OCI-LY1 (cell line): ENCODE results near the gene FKBP8.

Experiments used
- EZH2 ChIP-seq: fragments of 200-600 bp; sonication (generic), shearing (Covaris generic); IDR thresholded peaks from 2 replicates; pipeline ENCODE4 v1.8.0; 2017; ENCODE audit warnings: borderline replicate concordance, mixed run types, mild to moderate bottlenecking, antibody characterized with exemption, low read length, moderate library complexity, mixed read lengths
- TF ChIP-seq, protein P1 (sequence below): fragments of 200-600 bp; sonication (generic), shearing (Covaris generic); IDR thresholded peaks from 2 replicates; pipeline ENCODE4 v1.5.1; 2017; ENCODE audit warnings: mild to moderate bottlenecking, antibody characterized with exemption, low read length, moderate library complexity, mixed read lengths

DNA sequence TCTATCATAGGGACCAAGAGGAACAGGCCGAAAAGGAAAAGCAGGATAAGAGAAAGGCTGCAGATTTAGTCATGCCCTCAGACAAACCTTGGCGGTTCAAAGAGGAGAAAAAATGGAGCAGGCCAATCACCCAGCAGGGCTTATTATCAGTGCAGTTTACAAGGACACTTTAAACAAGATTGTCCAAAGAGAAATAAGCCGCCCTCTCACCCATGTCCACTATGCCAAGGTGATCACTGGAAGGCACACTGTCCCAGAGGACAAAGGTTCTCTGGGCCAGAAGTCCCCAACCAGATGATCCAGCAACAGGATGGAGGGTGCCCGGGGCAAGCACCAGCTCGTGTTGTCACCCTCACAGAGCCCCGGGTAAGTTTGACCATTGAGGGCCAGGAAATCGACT lies 36.9 kb upstream of the FKBP8 start:
- no peak for TF ChIP-seq EZH2
- TF ChIP-seq, protein P1, sequence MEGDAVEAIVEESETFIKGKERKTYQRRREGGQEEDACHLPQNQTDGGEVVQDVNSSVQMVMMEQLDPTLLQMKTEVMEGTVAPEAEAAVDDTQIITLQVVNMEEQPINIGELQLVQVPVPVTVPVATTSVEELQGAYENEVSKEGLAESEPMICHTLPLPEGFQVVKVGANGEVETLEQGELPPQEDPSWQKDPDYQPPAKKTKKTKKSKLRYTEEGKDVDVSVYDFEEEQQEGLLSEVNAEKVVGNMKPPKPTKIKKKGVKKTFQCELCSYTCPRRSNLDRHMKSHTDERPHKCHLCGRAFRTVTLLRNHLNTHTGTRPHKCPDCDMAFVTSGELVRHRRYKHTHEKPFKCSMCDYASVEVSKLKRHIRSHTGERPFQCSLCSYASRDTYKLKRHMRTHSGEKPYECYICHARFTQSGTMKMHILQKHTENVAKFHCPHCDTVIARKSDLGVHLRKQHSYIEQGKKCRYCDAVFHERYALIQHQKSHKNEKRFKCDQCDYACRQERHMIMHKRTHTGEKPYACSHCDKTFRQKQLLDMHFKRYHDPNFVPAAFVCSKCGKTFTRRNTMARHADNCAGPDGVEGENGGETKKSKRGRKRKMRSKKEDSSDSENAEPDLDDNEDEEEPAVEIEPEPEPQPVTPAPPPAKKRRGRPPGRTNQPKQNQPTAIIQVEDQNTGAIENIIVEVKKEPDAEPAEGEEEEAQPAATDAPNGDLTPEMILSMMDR: no peak
